Activated naive CD4-positive, alpha-beta T cell treated with anti-CD3 and anti-CD28 coated beads for 36 hours (primary cell): ENCODE measurements around the gene GALNT17. TPM values are rescaled to one million over a fixed set of nuclear protein-coding genes. Genes with fewer than 3 reads are reported as not detected.

ENCODE experiments used
- CTCF ChIA-PET: fragments of 350-600 bp; sonication (Branson Sonifier 250); formaldehyde crosslinking; loops from one replicate; lab custom pipeline; 2021; ENCODE audit warnings: antibody characterized with exemption; lab: Charles Lee
- DNase-seq: peaks from one replicate; pipeline ENCODE4 v3.0.0-alpha.2; 2020
- H3K27ac Mint-ChIP-seq: one replicate; pipeline ENCODE4 v1.8.0; 2021; ENCODE audit warnings: mild to moderate bottlenecking, mixed read lengths
- H3K27me3 Mint-ChIP-seq: one replicate; pipeline ENCODE4 v1.8.0; 2021; ENCODE audit warnings: low read depth, mixed read lengths
- H3K36me3 Mint-ChIP-seq: one replicate; pipeline ENCODE4 v1.8.0; 2021; ENCODE audit warnings: low read depth, mixed read lengths
- H3K4me1 Mint-ChIP-seq: one replicate; pipeline ENCODE4 v1.8.0; 2021; ENCODE audit warnings: low read depth, mixed read lengths
- H3K4me3 Mint-ChIP-seq: one replicate; pipeline ENCODE4 v1.8.0; 2021; ENCODE audit warnings: mild to moderate bottlenecking, moderate library complexity, mixed read lengths
- H3K9me3 Mint-ChIP-seq: one replicate; pipeline ENCODE4 v1.8.0; 2021; ENCODE audit warnings: mixed read lengths
- intact Hi-C: fragments of 100-400 bp; cut with micrococcal nuclease; formaldehyde crosslinking; loops from one replicate; pipeline ENCODE4 v1.15.1; 2023
- total RNA-seq, 2 experiments: library from RNA; stranded (reverse); gene quantifications; one replicate each; pipeline ENCODE4 v1.2.3, GENCODE V29; 2021

The GALNT17 gene
- total RNA-seq, result not detected

DNA sequence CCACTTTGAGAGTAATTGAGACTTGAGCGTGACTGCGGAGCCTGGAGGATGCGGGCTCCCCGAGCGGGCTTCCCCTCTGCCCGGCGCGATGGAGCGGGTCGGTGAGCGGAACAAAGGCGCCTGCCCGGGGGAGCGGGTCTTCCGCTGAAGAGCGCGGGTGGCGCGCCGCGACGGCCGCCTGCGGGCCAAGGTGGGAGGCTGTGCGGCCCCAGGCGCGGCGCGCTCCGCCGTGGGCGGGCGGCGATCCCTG is at the start of gene GALNT17:
Gene GALNT17 (plus strand): TSS at position 18 of the 250 bp plus-strand sequence.
- Mint-ChIP-seq H3K4me3 (no peak within 1 kb of the TSS), H3K36me3 (no peaks in the 10 kb centered on the region), H3K27me3 (peaks cover 32% of the 10 kb centered on the region), H3K9me3 (peaks cover 2% of the 10 kb centered on the region), H3K27ac (no peak within 1 kb of the TSS), H3K4me1 (no peaks in the 10 kb centered on the region)
- CTCF ChIA-PET, result no interaction called here
- no peak for DNase-seq
- intact Hi-C loops, result no loop called here

DNA sequence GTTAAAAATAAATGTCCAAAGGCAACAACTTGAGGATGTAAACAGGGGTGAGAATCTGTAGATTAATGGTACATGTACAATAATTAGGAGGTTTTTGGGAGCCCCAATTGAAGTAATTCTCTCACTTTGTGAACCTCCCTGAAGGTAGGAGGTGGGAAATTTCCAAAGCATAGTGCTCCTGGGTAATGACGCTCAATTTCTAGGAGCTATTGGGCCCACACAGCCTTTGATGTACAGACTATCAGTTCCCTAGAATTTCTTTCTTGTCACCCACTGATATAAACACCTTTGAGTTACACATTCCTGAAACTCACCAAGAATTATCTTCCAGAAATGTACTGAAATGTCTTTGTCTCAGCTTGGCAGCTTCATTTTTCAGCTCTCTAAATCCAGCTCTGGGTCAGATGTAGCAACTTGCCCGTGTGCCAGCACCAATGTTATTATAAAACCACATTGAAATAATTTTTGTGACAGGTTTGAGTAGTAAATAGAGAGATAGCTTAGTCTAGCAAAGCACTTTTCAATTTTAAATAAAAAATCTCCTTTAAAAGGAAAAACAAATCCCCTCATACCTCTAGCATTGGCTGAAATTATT is 36.6 kb upstream of the GALNT17 start:
- intact Hi-C loops, result no loop called here
- Mint-ChIP-seq H3K9me3 (peaks cover 19% of the 10 kb centered on the region), H3K4me3 (no peak overlapping the region), H3K4me1 (no peaks in the 10 kb centered on the region), H3K27me3 (no peaks in the 10 kb centered on the region), H3K36me3 (peaks cover 1% of the 10 kb centered on the region), H3K27ac (no peak overlapping the region)
- CTCF ChIA-PET, result interaction anchor here (0.6 kb wide), 2 partner anchors 180 to 641 kb away, joined by 3 to 7 read pairs; no protein-coding TSS in a partner anchor
- DNase-seq, result no peak

GRCh38 chr7:71096351-71096750 is 35.6 kb upstream of the GALNT17 start:
- CTCF ChIA-PET, result no interaction called here
- no peaks in the 10 kb centered on the region for H3K36me3 Mint-ChIP-seq
- H3K4me3 Mint-ChIP-seq, result no peak overlapping the region
- peaks cover 18% of the 10 kb centered on the region for H3K9me3 Mint-ChIP-seq
- H3K4me1 Mint-ChIP-seq, result no peaks in the 10 kb centered on the region
- intact Hi-C loops, result no loop called here
- no peak for DNase-seq
- no peak overlapping the region for H3K27ac Mint-ChIP-seq
- no peaks in the 10 kb centered on the region for H3K27me3 Mint-ChIP-seq

DNA sequence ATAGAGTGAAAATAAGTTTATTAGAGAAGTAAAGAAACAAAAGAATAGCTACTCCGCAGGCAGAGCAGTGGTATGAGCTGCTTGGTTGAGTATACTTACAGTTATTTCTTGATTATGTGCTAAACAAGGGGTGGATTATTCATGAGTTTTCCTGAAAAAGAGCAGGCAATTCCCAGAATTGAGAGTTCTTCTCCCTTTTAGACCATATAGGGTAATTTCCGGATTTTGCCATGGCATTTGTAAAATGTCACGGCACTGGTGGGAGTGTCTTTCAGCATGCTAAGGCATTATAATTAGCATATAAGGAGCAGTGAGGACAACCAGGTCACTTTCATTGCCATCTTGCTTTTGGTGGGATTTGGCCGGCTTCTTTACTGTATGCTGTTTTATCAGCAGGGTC is 25.7 kb upstream of the GALNT17 start:
- CTCF ChIA-PET, result no interaction called here
- Mint-ChIP-seq H3K4me1 (no peaks in the 10 kb centered on the region), H3K27me3 (no peaks in the 10 kb centered on the region), H3K36me3 (no peaks in the 10 kb centered on the region), H3K4me3 (no peak overlapping the region), H3K27ac (no peak overlapping the region), H3K9me3 (peaks cover 5% of the 10 kb centered on the region)
- no peak for DNase-seq
- intact Hi-C loops, result no loop called here

- H3K27me3 Mint-ChIP-seq, result no peaks in the 10 kb centered on the region
- no peak overlapping the region for H3K27ac Mint-ChIP-seq
- CTCF ChIA-PET, result no interaction called here
- intact Hi-C loops, result no loop called here
- peaks cover 6% of the 10 kb centered on the region for H3K9me3 Mint-ChIP-seq
- no peak overlapping the region for H3K4me3 Mint-ChIP-seq
- no peaks in the 10 kb centered on the region for H3K4me1 Mint-ChIP-seq
- no peak for DNase-seq
- no peaks in the 10 kb centered on the region for H3K36me3 Mint-ChIP-seq
Measured at GRCh38 chr7:71112436-71112835, 19.5 kb upstream of the GALNT17 start.

GRCh38 chr7:71120096-71120495 is 11.8 kb upstream of the GALNT17 start:
- intact Hi-C loops, result no loop called here
- DNase-seq, result no peak
- no peaks in the 10 kb centered on the region for H3K27me3 Mint-ChIP-seq
- H3K9me3 Mint-ChIP-seq, result peaks cover 5% of the 10 kb centered on the region
- H3K4me3 Mint-ChIP-seq, result no peak overlapping the region
- no peaks in the 10 kb centered on the region for H3K4me1 Mint-ChIP-seq
- CTCF ChIA-PET, result interaction anchor here (0.6 to 0.7 kb wide), 2 partner anchors 20 to 189 kb away, joined by 3 read pairs; no protein-coding TSS in a partner anchor
- H3K27ac Mint-ChIP-seq, result no peak overlapping the region
- peaks cover 2% of the 10 kb centered on the region for H3K36me3 Mint-ChIP-seq

DNA sequence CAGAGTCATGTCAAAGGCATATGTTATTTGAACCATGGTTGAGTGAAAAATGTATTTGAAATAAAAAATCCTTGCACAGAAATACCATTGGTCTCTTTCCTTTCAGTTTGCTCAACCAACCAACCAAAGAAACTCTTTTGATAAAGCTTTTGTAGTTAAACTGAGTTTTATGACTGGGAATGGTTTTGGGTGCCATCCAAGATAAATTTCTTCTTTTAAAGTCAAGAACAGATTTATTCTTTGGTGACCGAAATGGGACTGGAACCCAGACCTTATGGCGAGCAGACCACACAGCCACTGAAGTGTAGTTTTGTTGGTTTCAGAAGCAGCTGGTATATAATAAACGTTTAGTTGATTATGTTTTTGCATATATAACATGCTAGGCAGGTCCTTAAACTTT is 2.8 kb upstream of the GALNT17 start:
- Mint-ChIP-seq H3K36me3 (no peaks in the 10 kb centered on the region), H3K27ac (no peak overlapping the region), H3K9me3 (peaks cover 2% of the 10 kb centered on the region), H3K4me3 (no peak overlapping the region), H3K27me3 (peaks cover 30% of the 10 kb centered on the region), H3K4me1 (no peaks in the 10 kb centered on the region)
- intact Hi-C loops, result no loop called here
- CTCF ChIA-PET, result no interaction called here
- DNase-seq, result no peak

DNA sequence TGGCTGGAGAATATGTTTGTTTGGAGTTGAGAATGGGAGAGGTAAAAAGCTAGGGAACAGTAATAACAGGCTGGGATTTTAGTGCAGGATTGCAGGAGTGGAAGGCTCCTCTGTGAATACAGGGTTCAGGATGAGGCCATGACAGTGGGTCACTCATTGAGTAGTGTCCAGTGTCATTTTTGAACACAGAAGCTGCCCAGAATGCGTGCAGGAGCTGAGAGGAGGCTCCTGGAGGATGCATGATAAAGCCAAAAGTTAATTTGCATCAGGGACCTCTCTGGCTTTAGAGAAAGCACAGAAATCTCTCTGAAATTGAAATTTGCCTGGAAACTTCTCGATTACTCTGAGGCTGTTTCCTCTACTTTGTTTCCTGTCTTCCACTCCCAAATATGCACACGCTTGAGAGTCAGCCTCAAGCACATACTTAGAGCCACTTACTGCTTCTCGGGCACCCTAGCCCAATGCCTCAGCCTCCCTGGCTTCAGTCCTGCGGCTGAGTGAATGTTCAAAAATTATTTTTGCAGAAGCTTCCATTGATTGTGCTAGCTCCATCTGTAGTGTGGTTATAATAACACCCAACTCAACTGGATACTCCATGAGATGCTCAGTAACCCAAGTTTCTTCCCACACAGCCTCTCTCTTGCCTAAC is 1.8 kb upstream of the GALNT17 start:
- Mint-ChIP-seq H3K27ac (no peak overlapping the region), H3K36me3 (no peaks in the 10 kb centered on the region), H3K27me3 (peaks cover 32% of the 10 kb centered on the region), H3K4me3 (no peak overlapping the region), H3K4me1 (no peaks in the 10 kb centered on the region), H3K9me3 (peaks cover 2% of the 10 kb centered on the region)
- no peak for DNase-seq
- intact Hi-C loops, result no loop called here
- CTCF ChIA-PET, result no interaction called here

DNA sequence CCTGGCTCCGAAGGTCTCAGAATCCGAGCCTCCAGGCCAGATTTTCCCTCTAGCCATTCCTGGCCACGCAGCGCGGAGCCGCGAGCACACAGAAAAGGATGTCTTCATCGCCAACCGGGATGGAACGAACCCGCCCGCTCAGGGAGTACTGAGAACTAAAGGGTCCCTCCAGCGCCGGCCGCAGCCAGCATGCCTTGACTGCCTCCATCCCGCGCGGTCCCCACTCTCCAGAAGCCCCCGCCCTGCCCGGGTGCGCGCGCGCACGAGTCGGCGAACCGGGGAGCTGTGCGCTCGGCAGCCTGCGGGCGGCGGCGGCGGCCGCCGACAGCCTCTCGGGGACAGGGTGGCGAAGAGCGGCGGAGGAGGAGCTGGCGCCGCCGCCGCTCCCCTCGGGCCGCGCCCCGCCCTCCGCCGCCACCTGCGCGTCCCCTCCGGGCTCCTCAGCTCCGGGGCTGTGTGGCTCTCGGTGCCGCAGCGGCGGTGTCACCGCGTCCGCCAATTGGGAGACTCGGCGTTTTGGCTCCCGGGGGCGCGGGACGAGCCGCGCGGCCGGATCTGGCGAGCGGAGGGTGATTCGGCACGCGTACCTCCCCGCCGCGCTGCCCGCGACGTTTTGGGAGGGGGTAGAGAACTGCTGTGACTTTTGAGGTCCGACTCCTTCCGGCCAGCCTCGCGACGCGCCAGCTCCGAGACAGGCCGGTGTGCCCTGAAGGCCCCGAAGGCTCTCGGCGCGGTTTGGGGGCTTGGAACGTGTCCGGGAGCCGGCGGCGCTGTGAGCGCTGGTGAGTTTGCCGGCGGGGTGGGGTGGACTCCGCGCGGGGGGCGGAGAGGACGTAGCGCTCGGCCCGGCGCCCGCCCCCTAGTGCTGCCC is 453 bp upstream of the GALNT17 start:
- DNase-seq, result no peak
- H3K36me3 Mint-ChIP-seq, result no peaks in the 10 kb centered on the region
- intact Hi-C loops, result no loop called here
- no peaks in the 10 kb centered on the region for H3K4me1 Mint-ChIP-seq
- H3K27me3 Mint-ChIP-seq, result peaks cover 32% of the 10 kb centered on the region
- no peak overlapping the region for H3K4me3 Mint-ChIP-seq
- CTCF ChIA-PET, result no interaction called here
- peaks cover 2% of the 10 kb centered on the region for H3K9me3 Mint-ChIP-seq
- H3K27ac Mint-ChIP-seq, result no peak overlapping the region

DNA sequence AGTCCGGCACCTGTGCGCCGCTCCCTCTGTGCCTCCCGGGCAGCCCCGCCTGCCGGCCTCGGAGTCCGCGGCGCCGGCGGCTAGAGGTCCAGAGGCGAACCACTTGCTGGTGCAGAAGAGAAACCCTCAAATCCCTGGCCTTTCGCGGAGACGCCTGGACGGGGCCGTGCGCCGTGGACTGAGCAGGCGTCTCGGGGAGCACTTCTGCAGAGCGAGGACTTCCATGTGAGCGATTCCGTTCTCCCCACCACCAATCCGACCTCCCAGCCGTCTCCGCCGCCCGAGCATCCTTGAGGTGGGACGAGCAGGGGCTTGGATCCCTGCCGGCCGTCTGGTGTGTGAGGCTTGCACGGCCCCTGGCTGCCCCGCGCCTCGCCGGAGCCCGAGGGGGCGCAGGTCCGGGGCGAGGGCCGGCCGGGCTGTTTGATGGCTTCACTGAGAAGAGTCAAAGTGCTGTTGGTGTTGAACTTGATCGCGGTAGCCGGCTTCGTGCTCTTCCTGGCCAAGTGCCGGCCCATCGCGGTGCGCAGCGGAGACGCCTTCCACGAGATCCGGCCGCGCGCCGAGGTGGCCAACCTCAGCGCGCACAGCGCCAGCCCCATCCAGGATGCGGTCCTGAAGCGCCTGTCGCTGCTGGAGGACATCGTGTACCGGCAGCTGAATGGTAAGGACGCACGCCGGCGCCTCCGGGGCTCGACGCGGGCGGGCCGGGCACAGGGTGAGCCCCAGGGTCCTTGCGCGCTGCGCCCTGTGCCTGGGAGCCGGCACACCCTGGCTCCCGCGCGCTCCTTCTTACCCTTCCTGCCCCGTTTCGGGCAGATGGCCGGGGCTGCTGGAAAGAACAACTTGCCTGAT is 660 bp downstream of the GALNT17 start:
- H3K4me3 Mint-ChIP-seq, result no peak overlapping the region
- no peak overlapping the region for H3K27ac Mint-ChIP-seq
- intact Hi-C loops, result no loop called here
- DNase-seq, result no peak
- peaks cover 32% of the 10 kb centered on the region for H3K27me3 Mint-ChIP-seq
- H3K4me1 Mint-ChIP-seq, result no peaks in the 10 kb centered on the region
- peaks cover 2% of the 10 kb centered on the region for H3K9me3 Mint-ChIP-seq
- CTCF ChIA-PET, result no interaction called here
- H3K36me3 Mint-ChIP-seq, result no peaks in the 10 kb centered on the region

DNA sequence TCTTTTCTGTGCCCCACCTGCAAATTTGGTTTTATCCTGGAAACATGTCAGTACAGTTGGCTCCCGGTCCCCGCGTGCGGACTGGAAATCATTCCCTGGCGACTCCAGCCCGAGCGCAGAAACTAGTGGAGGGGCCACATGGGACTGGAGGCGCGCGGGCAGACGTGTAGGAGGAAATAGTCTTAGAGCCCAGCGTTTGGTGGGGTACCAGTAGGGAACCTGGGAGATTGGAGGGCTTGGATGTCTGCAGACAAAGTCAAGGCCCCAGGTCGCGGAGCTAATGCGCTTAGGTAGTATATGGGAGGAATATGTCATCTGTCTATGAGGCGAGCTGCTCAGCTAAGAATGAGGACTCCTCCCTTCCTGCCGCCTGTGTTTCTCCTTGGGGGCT is 1.3 kb downstream of the GALNT17 start:
- Mint-ChIP-seq H3K36me3 (no peaks in the 10 kb centered on the region), H3K4me3 (no peak overlapping the region), H3K27me3 (peaks cover 32% of the 10 kb centered on the region), H3K27ac (no peak overlapping the region), H3K9me3 (peaks cover 2% of the 10 kb centered on the region), H3K4me1 (no peaks in the 10 kb centered on the region)
- intact Hi-C loops, result no loop called here
- CTCF ChIA-PET, result no interaction called here
- DNase-seq, result no peak

DNA sequence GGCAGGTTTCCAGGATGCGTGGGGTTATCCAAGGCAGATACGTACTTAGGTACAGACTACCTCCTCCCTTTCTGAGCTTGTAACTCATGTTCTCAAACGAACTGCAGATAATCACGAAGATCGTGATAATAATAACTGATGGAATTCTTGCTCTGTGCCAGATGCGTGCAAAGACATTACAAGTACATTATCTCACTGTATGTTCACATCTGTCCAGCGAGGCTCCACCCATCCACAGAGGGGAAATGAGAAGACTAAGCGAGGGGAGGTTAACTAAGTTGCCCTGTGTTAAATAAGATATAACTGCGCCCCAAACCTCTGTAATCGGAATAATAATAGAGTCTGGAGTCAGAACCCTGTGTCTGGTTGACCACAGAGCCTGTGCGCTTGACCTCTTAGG is 1.9 kb downstream of the GALNT17 start:
- Mint-ChIP-seq H3K4me1 (no peaks in the 10 kb centered on the region), H3K9me3 (peaks cover 2% of the 10 kb centered on the region), H3K4me3 (no peak overlapping the region), H3K36me3 (no peaks in the 10 kb centered on the region), H3K27ac (no peak overlapping the region), H3K27me3 (peaks cover 30% of the 10 kb centered on the region)
- intact Hi-C loops, result no loop called here
- CTCF ChIA-PET, result no interaction called here
- DNase-seq, result no peak
